Endothelial cell of umbilical vein (primary cell): ENCODE measurements around the gene SH3PXD2B. TPM values are rescaled to one million over a fixed set of nuclear protein-coding genes. Genes with fewer than 3 reads are reported as not detected.

Source experiments
- BruUV-seq: library from RNA; stranded (reverse); fragments of 400-500 nt; replicated peaks from 2 replicates; lab custom pipeline; 2021; lab: Mats Ljungman, UMichigan
- CTCF ChIA-PET: fragments of 300-600, 350-600 bp; sonication (Branson Sonifier 250); formaldehyde crosslinking; loops from one replicate; lab custom pipeline; 2021; ENCODE audit warnings: antibody characterized with exemption, inconsistent platforms; lab: Charles Lee
- POLR2A ChIA-PET: fragments of 300-600, 350-600 bp; sonication (Branson Sonifier 250); formaldehyde crosslinking; loops from one replicate; lab custom pipeline; 2021; ENCODE audit warnings: antibody characterized with exemption, inconsistent platforms; lab: Charles Lee
- DNase-seq: peaks from one replicate; pipeline ENCODE4 v3.0.0-alpha.2; 2011; ENCODE audit warnings: low read depth, low spot score
- FAIRE-seq: peaks from 2 replicates; lab custom pipeline; 2011; peaks lifted over from hg19 to GRCh38; lab: Jason Lieb, UNC
- H2AFZ ChIP-seq: 2 replicates; pipeline ENCODE4 v1.6.0; 2012; ENCODE audit warnings: low read depth, low read length, control low read depth, inconsistent platforms
- H3K27ac ChIP-seq: 2 replicates; pipeline ENCODE4 v1.5.1; 2011; ENCODE audit warnings: low read depth, mild to moderate bottlenecking, control low read depth, low read length, moderate library complexity; ENCODE audit not compliant: insufficient read depth
- H3K27me3 ChIP-seq, 2 experiments: 2 replicates each; pipeline versions ENCODE4 v1.6.0 to v1.6.1; 2011; ENCODE audit warnings: low read length in 2 of 2, mixed read lengths in 1 of 2; ENCODE audit not compliant: control insufficient read depth in 2 of 2, insufficient read depth in 2 of 2
- H3K36me3 ChIP-seq, 2 experiments: 2 replicates in 1 of 2; 3 replicates in 1 of 2; pipeline ENCODE4 v1.5.1; 2011; ENCODE audit warnings: low read length in 2 of 2, mild to moderate bottlenecking in 1 of 2, moderate library complexity in 1 of 2; ENCODE audit not compliant: control insufficient read depth in 2 of 2, insufficient read depth in 2 of 2; ENCODE audit errors: extremely low read depth in 1 of 2
- H3K4me1 ChIP-seq: 3 replicates; pipeline ENCODE4 v1.5.1; 2011; ENCODE audit warnings: mild to moderate bottlenecking, low read length; ENCODE audit not compliant: control insufficient read depth, insufficient read depth; ENCODE audit errors: extremely low read depth
- H3K4me2 ChIP-seq: 2 replicates; pipeline ENCODE4 v1.6.1; 2011; ENCODE audit warnings: low read length, control low read depth, mixed read lengths; ENCODE audit not compliant: insufficient read depth
- H3K4me3 ChIP-seq, 3 experiments: fragments of 200-600 bp in 1 of 3; sonication (generic), shearing (Covaris generic) in 1 of 3; replicated peaks in 1 of 3; 2 replicates each; pipeline ENCODE4 v1.5.1; 2011 to 2016; ENCODE audit warnings: control low read depth in 3 of 3, low read length in 3 of 3, mild to moderate bottlenecking in 2 of 3, inconsistent platforms in 1 of 3, low read depth in 1 of 3, moderate library complexity in 1 of 3; ENCODE audit not compliant: insufficient read depth in 1 of 3
- H3K79me2 ChIP-seq: 2 replicates; pipeline ENCODE4 v1.6.0; 2012; ENCODE audit warnings: low read length, inconsistent platforms; ENCODE audit not compliant: control insufficient read depth, insufficient read depth
- H3K9ac ChIP-seq: replicated peaks from 2 replicates; pipeline ENCODE3; 2011; ENCODE audit warnings: low read length, control low read depth; ENCODE audit not compliant: insufficient read depth; ENCODE audit errors: extremely low read depth
- H3K9me1 ChIP-seq: replicated peaks from 3 replicates; pipeline ENCODE4 v1.6.0; 2011; ENCODE audit warnings: mild to moderate bottlenecking, low read length; ENCODE audit not compliant: control insufficient read depth, insufficient read depth; ENCODE audit errors: extremely low read depth
- H3K9me3 ChIP-seq: replicated peaks from 2 replicates; pipeline ENCODE4 v1.5.1; 2012; ENCODE audit warnings: low read length, inconsistent platforms; ENCODE audit not compliant: control insufficient read depth, insufficient read depth
- H4K20me1 ChIP-seq: replicated peaks from 2 replicates; pipeline ENCODE3; 2011; ENCODE audit warnings: mild to moderate bottlenecking, low read length; ENCODE audit not compliant: control insufficient read depth, insufficient read depth; ENCODE audit errors: extremely low read depth
- CTCF ChIP-seq, 2 donors: IDR thresholded peaks; 1 replicate in 1 of 2; 2 replicates in 1 of 2; pipeline ENCODE4 v1.5.1; 2011; ENCODE audit warnings: low read length in 2 of 2, mild to moderate bottlenecking in 2 of 2, moderate library complexity in 2 of 2, control low read depth in 1 of 2, inconsistent platforms in 1 of 2, low read depth in 1 of 2; ENCODE audit not compliant: insufficient read depth in 1 of 2; ENCODE audit errors: extremely low read depth in 1 of 2
- EZH2 ChIP-seq: IDR thresholded peaks from 2 replicates; pipeline ENCODE4 v1.6.1; 2012; ENCODE audit warnings: borderline replicate concordance, low read depth, mild to moderate bottlenecking, moderate library complexity, low read length, inconsistent platforms; ENCODE audit not compliant: severe bottlenecking
- FOS ChIP-seq: IDR thresholded peaks from 2 replicates; pipeline ENCODE4 v1.6.1; 2011; ENCODE audit warnings: mild to moderate bottlenecking, low read length, moderate library complexity, borderline replicate concordance; ENCODE audit not compliant: insufficient read depth
- GATA2 ChIP-seq: IDR thresholded peaks from 2 replicates; pipeline ENCODE4 v1.7.0; 2011; ENCODE audit warnings: low read depth, mild to moderate bottlenecking, moderate library complexity, mixed read lengths, low read length; ENCODE audit not compliant: insufficient read length, insufficient read depth
- JUN ChIP-seq: IDR thresholded peaks from 2 replicates; pipeline ENCODE4 v1.6.1; 2011; ENCODE audit warnings: borderline replicate concordance, low read depth; ENCODE audit not compliant: insufficient read length, insufficient read depth
- MAX ChIP-seq: IDR thresholded peaks from 2 replicates; pipeline ENCODE4 v1.6.1; 2011; ENCODE audit not compliant: insufficient read depth, insufficient read length
- MYC ChIP-seq: IDR thresholded peaks from one replicate; pipeline ENCODE4 v1.6.1; 2011; ENCODE audit warnings: mild to moderate bottlenecking, low read depth, low read length
- POLR2A ChIP-seq: IDR thresholded peaks from 2 replicates; pipeline ENCODE4 v1.6.1; 2012; ENCODE audit warnings: low read depth, mild to moderate bottlenecking, control low read depth, low read length
- POLR2AphosphoS5 ChIP-seq: IDR thresholded peaks from 2 replicates; pipeline ENCODE4 v1.6.1; 2012; ENCODE audit warnings: low read depth, mild to moderate bottlenecking, control low read depth, low read length, moderate library complexity; ENCODE audit not compliant: insufficient read depth
- dilution Hi-C: fragments of 300-500 bp; cut with MboI; formaldehyde crosslinking; loops from one replicate; pipeline ENCODE4 v1.15.0; 2019; ENCODE audit warnings: low sequenced_read_pairs; ENCODE audit not compliant: extremely low pct_ligation_motif_present
- intact Hi-C: fragments of 100-400 bp; cut with micrococcal nuclease; formaldehyde crosslinking; loops from one replicate; pipeline ENCODE4 v1.10.0; 2022
- polyA plus RNA-seq, 4 experiments: library from polyadenylated mRNA; depleted of rRNA in 3 of 4; stranded (reverse) in 3 of 4; unstranded in 1 of 4; fragments of >200 nt; gene quantifications; 2 replicates each; pipeline versions ENCODE4 v1.2.1 to v1.2.3, GENCODE V29; 2011 to 2012; ENCODE audit warnings: missing spikeins in 1 of 4
- total RNA-seq: library from RNA; stranded (reverse); gene quantifications from 2 replicates; pipeline ENCODE4 v1.2.3, GENCODE V29; 2021

SH3PXD2B gene
- total and polyA plus RNA-seq, 2 donors (not counting 3 experiments of a cell fraction or from before 2014, with no cell fraction given), result 23.5 to 66.3 TPM

GRCh38 chr5:172303162-172303561, 151.2 kb downstream of the SH3PXD2B start:
- intact Hi-C loops (no loop called here), dilution Hi-C loops (no loop called here)
- H2AFZ ChIP-seq, result no peak overlapping the region
- FAIRE-seq (no peak), DNase-seq (no peak)
- H3K9me1 ChIP-seq, result no peaks in the 10 kb centered on the region
- no peak overlapping the region for H3K9ac ChIP-seq
- H3K4me3 ChIP-seq, result no peak overlapping the region
- CTCF ChIA-PET, result interaction anchor here (2.1 kb wide), 1 partner anchor 10 kb away, joined by 10 read pairs; no protein-coding TSS in a partner anchor
- no peak overlapping the region for H3K27ac ChIP-seq
- no peaks in the 10 kb centered on the region for H3K79me2 ChIP-seq
- POLR2A ChIA-PET, result no interaction called here
- H3K27me3 ChIP-seq, result peaks cover 2 to 3% of the 10 kb centered on the region in 2 experiments
- BruUV-seq, result no TSS peak
- no peaks in the 10 kb centered on the region for H3K36me3 ChIP-seq
- no peaks in the 10 kb centered on the region for H3K4me1 ChIP-seq
- H3K9me3 ChIP-seq, result no peaks in the 10 kb centered on the region
- no peak overlapping the region for H3K4me2 ChIP-seq
- no peaks in the 10 kb centered on the region for H4K20me1 ChIP-seq
- TF ChIP-seq POLR2A (no peak), GATA2 (no peak), CTCF (IDR thresholded peaks at IDR 0.05; ENCODE audit: extremely low read depth in 1 of 2, insufficient read depth in 1 of 2, low read depth in 1 of 2, low read length in 2 of 2) (no peak)

- intact Hi-C loops (no loop called here), dilution Hi-C loops (no loop called here)
- no peak overlapping the region for H3K27ac ChIP-seq
- H3K9ac ChIP-seq, result no peak overlapping the region
- H3K79me2 ChIP-seq, result no peaks in the 10 kb centered on the region
- no peaks in the 10 kb centered on the region for H3K4me1 ChIP-seq
- no TSS peak for BruUV-seq
- H3K9me1 ChIP-seq, result no peaks in the 10 kb centered on the region
- FAIRE-seq (no peak), DNase-seq (no peak)
- H3K4me2 ChIP-seq, result no peak overlapping the region
- TF ChIP-seq GATA2, result no peak
- no peak for TF ChIP-seq MAX
- TF ChIP-seq FOS, result no peak
- TF ChIP-seq POLR2A, result no peak
- no peak for TF ChIP-seq POLR2AphosphoS5
- no peak for TF ChIP-seq EZH2
- TF ChIP-seq MYC, result no peak
- TF ChIP-seq CTCF (IDR thresholded peaks at IDR 0.05; ENCODE audit: extremely low read depth in 1 of 2, insufficient read depth in 1 of 2, low read depth in 1 of 2, low read length in 2 of 2), result no peak
- TF ChIP-seq JUN, result no peak
- H3K9me3 ChIP-seq, result no peaks in the 10 kb centered on the region
- H4K20me1 ChIP-seq, result no peaks in the 10 kb centered on the region
- ChIA-PET CTCF (interaction anchor here (2.1 kb wide), 1 partner anchor 9 kb away, joined by 10 read pairs; no protein-coding TSS in a partner anchor), POLR2A (no interaction called here)
- no peak overlapping the region for H3K4me3 ChIP-seq
- H3K27me3 ChIP-seq, result peaks cover 2 to 3% of the 10 kb centered on the region in 2 experiments
- no peak overlapping the region for H2AFZ ChIP-seq
- H3K36me3 ChIP-seq, result no peaks in the 10 kb centered on the region
Observed at GRCh38 chr5:172302047-172302710, 152.1 kb downstream of the SH3PXD2B start.
